ENCODE data around the gene SORCS2.

The SORCS2 gene

GRCh38 chr4:7538518-7538917, 346.2 kb downstream of the SORCS2 start:
- no peak for DNase-seq (ENCODE audit: low read depth in 1 of 2, low spot score in 1 of 2)

DNA sequence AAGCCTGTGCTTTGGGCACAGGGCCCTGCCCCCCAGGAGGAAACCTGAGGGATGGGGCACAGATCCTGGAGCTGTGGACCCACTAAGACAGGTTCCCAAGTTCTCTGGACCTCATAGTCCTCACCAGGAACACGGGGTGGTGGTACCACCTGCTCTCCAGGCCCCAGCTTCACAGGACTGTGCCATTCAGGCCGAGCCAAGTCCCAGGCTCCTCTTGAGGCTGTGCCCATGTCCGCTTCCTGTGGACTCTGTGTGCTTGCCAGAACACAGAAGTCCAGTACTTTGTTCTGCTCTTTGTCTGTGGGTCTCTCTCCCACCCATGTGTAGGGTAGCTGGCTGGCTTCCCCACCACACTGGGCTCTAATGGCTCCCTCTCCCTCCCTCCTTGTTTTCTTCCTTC, 346.8 kb downstream of the SORCS2 start:
- DNase-seq (ENCODE audit: low read depth in 1 of 2, low spot score in 1 of 2) = no peak

DNA sequence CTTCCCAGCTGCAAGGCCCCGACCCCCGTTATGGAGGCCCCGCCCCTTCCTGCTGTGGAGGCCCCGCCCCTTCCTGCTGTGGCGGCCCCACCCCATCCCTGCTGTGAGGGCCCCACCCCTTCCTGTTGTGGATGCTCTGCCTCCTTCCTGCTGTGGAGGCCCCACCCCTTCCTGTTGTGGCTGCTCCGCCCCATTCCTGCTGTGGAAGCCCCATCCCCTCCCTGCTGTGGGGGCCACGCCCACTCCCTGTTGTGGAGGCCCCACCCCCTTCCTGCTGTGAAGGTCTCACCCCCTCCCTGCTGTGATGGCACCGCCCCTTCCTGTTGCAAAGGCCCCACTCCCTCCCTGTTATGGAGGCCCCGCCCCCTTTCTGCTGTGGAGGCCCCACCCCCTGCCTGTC, 347.3 kb downstream of the SORCS2 start:
- peak in 1 of 2 donors; percentile 6 for DNase-seq (ENCODE audit: low read depth in 1 of 2, low spot score in 1 of 2)

GRCh38 chr4:7540206-7540605, 347.9 kb downstream of the SORCS2 start:
- no peak for DNase-seq (ENCODE audit: low read depth in 1 of 2, low spot score in 1 of 2)

DNA sequence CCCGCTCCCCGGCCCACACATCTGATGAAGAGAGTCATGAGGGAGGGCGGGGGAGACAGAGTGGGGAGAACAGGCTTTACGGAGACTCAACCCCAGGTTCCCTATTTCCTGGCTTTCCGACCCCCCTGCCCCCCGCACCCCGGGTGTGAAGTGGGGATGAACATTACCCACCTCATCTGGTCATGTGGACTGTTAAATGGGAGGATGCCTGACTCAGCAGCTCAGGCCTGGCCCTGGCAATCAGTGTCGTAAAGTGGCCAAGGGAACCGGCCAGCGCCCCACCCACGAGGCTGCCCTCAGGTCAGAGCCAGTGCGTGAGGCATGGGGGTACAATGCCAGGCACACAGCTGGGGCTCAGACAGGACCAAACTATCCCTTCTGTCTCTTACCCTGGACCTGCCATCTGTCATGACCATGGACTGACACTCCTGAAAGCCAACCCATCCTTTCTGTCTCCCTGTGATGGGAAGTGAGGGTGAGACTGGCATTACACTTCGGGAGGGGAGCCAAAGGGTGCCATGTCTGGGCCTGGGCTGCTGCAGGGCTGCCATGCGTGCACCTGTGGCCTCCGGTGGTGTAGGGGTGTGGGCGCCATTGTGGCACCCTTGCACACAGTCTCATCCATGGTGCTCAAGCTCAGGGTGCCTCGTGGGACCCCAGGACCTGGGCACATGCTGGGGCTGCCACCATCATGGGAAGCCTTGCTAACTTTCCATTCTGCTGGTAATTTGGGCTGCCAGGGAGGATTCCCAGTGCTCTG, 348.5 kb downstream of the SORCS2 start:
- no peak for DNase-seq (ENCODE audit: low read depth in 1 of 2, low spot score in 1 of 2)

DNA sequence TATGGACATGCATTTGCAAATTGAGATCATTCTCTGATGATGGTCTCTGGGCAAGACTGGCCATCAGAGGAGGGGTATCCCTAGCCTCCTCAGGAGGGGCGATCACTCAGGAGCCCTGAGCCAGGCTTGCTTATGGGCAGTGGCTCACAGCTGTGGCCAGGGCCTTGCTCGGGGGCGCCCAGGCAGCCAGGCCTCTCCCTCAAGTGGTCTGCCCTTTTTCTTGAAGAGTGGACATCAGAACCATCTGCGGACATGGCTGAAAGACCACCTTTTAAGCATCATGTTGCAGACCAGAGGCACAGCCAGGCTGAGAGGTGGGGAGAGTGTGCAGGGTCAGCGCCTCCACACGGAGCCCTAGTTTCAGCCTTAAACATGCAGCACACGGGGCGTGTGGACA, 349.1 kb downstream of the SORCS2 start:
- DNase-seq (ENCODE audit: low read depth in 1 of 2, low spot score in 1 of 2) = no peak

DNA sequence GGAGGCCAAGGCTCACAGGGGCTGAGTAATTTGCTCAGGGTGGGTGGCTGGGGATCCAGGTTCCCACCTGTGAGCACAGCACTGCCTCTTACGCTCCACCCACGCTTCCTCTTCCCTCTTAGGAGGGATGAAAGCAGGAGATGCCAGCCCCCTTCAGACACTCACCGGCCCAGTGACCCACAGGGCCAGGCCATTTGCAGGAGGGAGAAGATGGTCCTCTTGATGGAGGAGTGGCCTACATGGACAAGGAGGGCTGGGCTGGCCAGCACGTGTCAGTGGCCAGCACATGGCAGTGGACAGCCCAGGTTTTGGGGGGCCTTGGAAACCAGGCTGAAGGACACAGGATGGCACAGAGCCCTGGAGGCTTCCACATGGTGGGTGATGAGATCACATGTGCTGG, 350.4 kb downstream of the SORCS2 start:
- no peak for DNase-seq (ENCODE audit: low read depth in 1 of 2, low spot score in 1 of 2)

DNA sequence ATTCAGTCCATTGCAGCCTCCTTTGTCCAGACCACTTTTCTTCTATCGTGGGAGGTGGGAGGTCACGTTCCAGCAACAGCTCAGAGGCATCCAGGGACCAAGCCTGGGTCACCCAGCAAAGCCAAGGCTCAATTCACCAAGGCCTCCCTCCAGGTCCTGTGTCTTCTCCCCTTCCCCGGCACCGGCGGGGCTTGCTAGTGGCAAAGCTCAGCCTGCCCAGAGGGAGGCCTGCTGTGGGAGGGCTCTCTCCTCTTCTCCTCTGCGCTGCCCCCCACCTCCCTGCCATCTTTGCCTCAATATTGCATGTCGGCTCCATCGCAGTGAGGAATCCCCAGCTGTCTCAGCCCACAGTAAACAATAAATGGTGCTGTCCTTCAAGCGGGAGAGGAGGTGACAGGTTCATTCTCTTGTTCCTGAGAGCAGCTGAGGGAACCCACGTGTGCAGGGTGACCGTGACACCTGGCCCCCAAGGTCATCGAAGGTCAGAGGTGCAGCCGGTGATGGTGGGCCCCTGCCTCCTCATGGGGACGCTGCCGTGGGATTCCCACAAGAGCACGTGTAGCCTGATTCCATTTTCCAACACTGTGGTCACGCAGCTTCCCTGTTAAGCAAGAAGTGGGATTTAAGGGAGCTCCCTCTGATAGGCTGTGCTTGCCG, 353.9 kb downstream of the SORCS2 start:
- DNase-seq (ENCODE audit: low read depth in 1 of 2, low spot score in 1 of 2) = no peak

- DNase-seq (ENCODE audit: low read depth in 1 of 2, low spot score in 1 of 2) = no peak
These were observed 354.6 kb downstream of the SORCS2 start for GRCh38 chr4:7546809-7547367.

DNA sequence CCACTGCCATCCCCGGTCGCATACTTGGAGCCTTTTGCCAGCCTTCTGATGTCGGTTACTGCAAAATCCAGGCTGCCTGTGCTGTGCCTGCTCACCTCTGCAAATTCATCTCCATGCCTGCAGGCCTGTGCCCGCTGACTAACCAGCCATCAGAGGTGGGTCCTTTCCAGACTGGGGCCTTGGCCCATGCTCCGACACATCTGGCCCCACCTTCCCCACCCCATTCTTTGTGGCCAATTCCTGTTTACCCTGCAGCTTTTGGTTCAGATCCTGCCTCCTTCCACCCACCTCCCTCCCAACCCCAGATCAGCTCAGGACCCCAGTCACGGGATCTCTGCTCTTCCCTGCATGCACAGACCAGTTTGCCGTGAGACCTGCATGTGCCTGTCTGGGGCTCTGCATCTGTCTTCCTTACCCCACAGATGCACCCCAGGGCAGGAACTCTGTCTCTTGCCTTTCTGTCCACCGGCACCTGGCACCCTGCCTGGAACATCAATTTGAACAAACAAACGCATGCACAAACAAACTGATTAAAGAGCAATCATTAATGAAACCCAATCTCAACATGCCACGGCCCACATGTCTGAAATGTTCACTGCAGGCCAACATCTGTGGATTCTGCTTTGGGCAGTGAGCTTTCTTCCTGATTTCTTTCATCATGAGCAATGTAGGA, 355.2 kb downstream of the SORCS2 start:
- no peak for DNase-seq (ENCODE audit: low read depth in 1 of 2, low spot score in 1 of 2)

- no peak for DNase-seq (ENCODE audit: low read depth in 1 of 2, low spot score in 1 of 2)
These were observed 357.5 kb downstream of the SORCS2 start for GRCh38 chr4:7549866-7550265.

DNA sequence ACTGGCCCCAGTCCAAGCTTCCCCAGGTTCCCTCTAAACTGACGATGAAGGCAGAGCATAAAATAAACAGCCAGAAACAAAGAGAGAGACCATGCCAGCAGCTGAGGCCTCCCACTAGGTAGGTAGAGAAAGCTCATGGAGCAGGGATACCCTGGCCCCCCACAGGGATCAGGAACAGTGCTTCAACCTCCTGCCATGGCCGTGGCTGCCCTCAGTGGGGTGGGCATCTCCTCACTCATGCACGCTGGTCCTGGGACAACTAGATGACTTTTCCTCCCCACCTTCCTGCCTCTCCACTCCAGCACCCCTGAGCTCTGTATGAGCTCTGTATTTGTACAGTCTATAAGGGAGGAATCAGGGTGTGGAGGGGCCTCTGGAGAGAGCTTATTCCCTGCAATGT, 360.1 kb downstream of the SORCS2 start:
- no peak for DNase-seq (ENCODE audit: low read depth in 1 of 2, low spot score in 1 of 2)

DNA sequence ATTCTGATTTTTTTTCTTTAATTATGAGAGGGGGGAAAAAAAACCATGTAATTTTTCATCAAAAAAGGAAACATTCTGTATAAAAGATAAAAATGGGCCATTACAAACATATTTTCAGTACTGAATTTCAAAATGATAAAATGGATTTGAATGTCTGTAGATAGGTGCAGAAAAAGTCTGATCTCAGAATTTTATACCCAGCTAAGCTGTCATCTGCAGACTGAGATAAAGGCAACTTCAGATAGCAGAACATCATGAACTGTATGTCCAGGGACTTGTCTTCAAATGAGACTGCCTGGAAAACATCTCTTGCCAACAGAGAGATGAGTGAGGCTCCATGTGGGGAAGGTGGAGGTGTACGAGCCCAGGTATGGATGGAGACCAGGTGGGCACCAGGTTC, 360.9 kb downstream of the SORCS2 start:
- no peak for DNase-seq (ENCODE audit: low read depth in 1 of 2, low spot score in 1 of 2)

- no peak for DNase-seq (ENCODE audit: low read depth in 1 of 2, low spot score in 1 of 2)
These were observed 362.6 kb downstream of the SORCS2 start for GRCh38 chr4:7554905-7555304.

- DNase-seq (ENCODE audit: low read depth in 1 of 2, low spot score in 1 of 2) = no peak
These were observed 364.2 kb downstream of the SORCS2 start for GRCh38 chr4:7556558-7556957.

DNA sequence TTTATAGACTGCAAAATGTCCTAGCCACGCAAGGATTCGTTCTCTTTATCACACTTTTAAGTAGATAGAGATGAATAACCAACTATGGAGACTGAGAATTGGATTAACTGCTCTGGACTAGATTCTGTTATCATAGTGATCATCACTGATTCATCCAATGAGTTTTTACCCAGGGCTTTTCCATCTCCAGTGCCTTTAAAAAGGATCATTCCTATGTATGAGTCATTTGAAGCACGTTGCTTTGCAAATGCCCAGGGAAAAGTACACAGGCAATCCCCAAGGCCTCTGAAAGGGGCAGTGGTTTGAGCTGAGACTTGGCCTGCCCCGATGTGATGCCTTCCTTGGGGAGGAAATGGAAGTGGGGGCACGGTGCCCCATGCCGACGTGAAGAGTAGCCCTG, 365.1 kb downstream of the SORCS2 start:
- no peak for DNase-seq (ENCODE audit: low read depth in 1 of 2, low spot score in 1 of 2)

- DNase-seq (ENCODE audit: low read depth in 1 of 2, low spot score in 1 of 2) = no peak
These were observed 366.1 kb downstream of the SORCS2 start for GRCh38 chr4:7558436-7558835.

GRCh38 chr4:7559316-7559715, 367.0 kb downstream of the SORCS2 start:
- DNase-seq (ENCODE audit: low read depth in 1 of 2, low spot score in 1 of 2) = no peak

DNA sequence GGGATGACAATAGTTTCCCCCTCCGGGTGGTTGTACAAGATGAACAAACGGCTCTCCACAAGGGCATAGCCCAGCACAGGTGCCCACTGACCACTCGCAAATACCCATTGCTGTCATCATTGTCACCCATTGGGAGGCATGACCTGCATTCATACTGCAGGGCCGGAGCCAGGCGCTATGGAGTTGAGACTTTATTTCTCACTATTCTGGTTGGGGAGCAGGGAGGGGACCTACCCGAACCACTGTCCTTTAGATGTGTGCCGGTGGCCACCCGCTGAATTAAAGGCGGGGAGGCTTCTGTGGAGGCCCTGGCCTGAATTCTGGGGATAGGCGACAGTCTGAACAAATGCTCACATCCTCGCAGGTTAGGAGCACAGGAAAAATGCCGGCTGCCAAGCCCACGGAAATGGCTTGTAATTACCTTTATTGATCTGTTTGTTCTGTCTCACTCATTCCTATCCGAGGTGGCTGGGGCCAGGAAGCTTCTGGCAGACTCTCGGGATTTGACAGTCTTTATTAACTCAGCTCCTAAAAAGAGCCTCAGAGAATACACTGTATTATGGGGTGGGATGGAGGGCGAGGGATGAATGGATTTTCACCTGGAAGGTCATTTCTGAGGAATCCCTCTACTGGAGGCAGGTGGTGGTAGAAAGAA, 367.5 kb downstream of the SORCS2 start:
- DNase-seq (ENCODE audit: low read depth in 1 of 2, low spot score in 1 of 2) = no peak

- no peak for DNase-seq (ENCODE audit: low read depth in 1 of 2, low spot score in 1 of 2)
These were observed 369.2 kb downstream of the SORCS2 start for GRCh38 chr4:7561557-7561956.

DNA sequence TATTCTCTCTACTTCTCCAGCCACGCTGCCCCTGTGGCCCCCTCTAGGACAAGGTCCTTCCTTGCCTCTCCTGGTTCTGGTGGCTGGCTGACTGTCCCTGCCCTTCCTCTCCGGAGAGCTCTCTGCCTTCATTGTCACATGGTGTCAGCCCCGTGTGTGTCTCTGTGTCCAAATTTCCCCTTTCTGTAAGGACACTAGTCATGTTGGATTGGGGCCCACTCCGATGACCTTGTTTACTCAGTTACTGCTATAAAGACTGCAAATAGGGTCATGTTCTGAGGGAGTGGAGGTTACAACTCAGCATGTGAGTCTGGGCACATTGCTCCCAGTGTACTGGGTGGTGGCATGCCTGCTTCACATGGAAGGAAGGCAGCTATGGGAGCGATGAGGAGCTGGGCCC, 371.9 kb downstream of the SORCS2 start:
- DNase-seq (ENCODE audit: low read depth in 1 of 2, low spot score in 1 of 2) = no peak

- DNase-seq (ENCODE audit: low read depth in 1 of 2, low spot score in 1 of 2) = no peak
These were observed 373.1 kb downstream of the SORCS2 start for GRCh38 chr4:7565483-7565882.
